Measurements from ENCODE around the gene PSMB9. TPM values are rescaled to one million over a fixed set of nuclear protein-coding genes. Genes with fewer than 3 reads are reported as not detected.

Gene PSMB9
- total and polyA plus RNA-seq, 2 of the 4 experiments (the other 2 are of a cell fraction): 9.0 to 12.8 TPM

GRCh38 chr6:32838114-32838958, 15.7 kb upstream of the PSMB9 start, which contains the start of gene TAP2:
TAP2 (minus strand) TSS chr6:32838739; CDS start chr6:32838233, 506 bp downstream.
- 0% methylated on average over 17 of the region's 57 CpGs; no CpG with 5 or more reads in 1 of the 2 experiments for WGBS, 2 experiments (ENCODE audit: extremely low coverage in 2 of 2, insufficient read length in 1 of 2)
- peak within 1 kb of the TSS; percentile 33 to 77; a peak in 2 of 4 replicates for H4K8ac ChIP-seq (ENCODE audit: low read depth in 2 of 2, low read length in 2 of 2)
- peak within 1 kb of the TSS; percentile 72 for H3K14ac ChIP-seq (replicated peaks; ENCODE audit: low read depth, low read length)
- H3K4me3 ChIP-seq (ENCODE audit: insufficient read depth, low read depth, low read length): peak within 1 kb of the TSS; percentile 89
- peak within 1 kb of the TSS; percentile 85 for H3K4ac ChIP-seq (ENCODE audit: low read depth, low read length)
- peaks cover 2 to 20% of the 10 kb centered on the region in 2 experiments; a peak in 2 of 4 replicates for H3K79me1 ChIP-seq (ENCODE audit: low read depth in 1 of 2, low read length in 2 of 2)
- in situ Hi-C loops (cut with MboI; ENCODE audit: low sequenced_read_pairs): no loop called here
- H3K56ac ChIP-seq (ENCODE audit: extremely low read depth, insufficient read depth, low read length): no peak within 1 kb of the TSS
- H3K18ac ChIP-seq (ENCODE audit: low read depth, low read length): peak within 1 kb of the TSS; percentile 38; the same call in 1 of the 2 replicates
- peak within 1 kb of the TSS; percentile 90 for H2AK9ac ChIP-seq (replicated peaks; ENCODE audit: low read depth, low read length, poor library complexity)
- intact Hi-C loops (cut with micrococcal nuclease): loop anchor here (1.0 kb wide), 3 partner anchors 16 to 115 kb away; partner anchors contain the start of genes HLA-DMA and PSMB9
- H3K27ac ChIP-seq (ENCODE audit: insufficient read depth, low read length): peak within 1 kb of the TSS; percentile 89
- peak within 1 kb of the TSS; percentile 36; the same call in 1 of the 2 replicates for H2AK5ac ChIP-seq (ENCODE audit: low read depth, low read length)
- POLR2A ChIA-PET (ENCODE audit: unreplicated experiment): interaction anchor here (0.6 to 1.2 kb wide), 7 partner anchors 16 to 745 kb away, joined by 5 to 13 read pairs (median 6); partner anchors contain the start of genes PSMB9 and TAP1
- TF ChIP-seq ELK1 (IDR thresholded peaks at IDR 0.05; ENCODE audit: borderline replicate concordance, low read depth, low read length) (no peak), SMC3 (IDR thresholded peaks at IDR 0.05; ENCODE audit: low read depth, low read length) (peak; percentile 91), CTCF (conservative IDR thresholded peaks at IDR 0.05; ENCODE audit: low read depth, low read length) (peak; percentile 98), RFX5 (IDR thresholded peaks at IDR 0.05; ENCODE audit: low read depth, low read length) (peak; percentile 82), POLR2A (IDR thresholded peaks at IDR 0.05; ENCODE audit: low read depth, low read length) (peak; percentile 58; the same call in 1 of the 2 replicates), RAD21 (IDR thresholded peaks at IDR 0.05; ENCODE audit: low read length) (peak; percentile 91), MXI1 (IDR thresholded peaks at IDR 0.05; ENCODE audit: borderline replicate concordance, low read depth, low read length) (peak; percentile 54; the same call in 1 of the 2 replicates), NFE2L2 (IDR thresholded peaks at IDR 0.05; ENCODE audit: low read depth, low read length) (no peak), CEBPB (IDR thresholded peaks at IDR 0.05; ENCODE audit: low read depth, low read length) (peak; percentile 36), RCOR1 (IDR thresholded peaks at IDR 0.05; ENCODE audit: insufficient replicate concordance, low read length) (no peak), MAZ (IDR thresholded peaks at IDR 0.05; ENCODE audit: borderline replicate concordance, low read depth, low read length) (peak; percentile 59; the same call in 1 of the 2 replicates)
- TF ChIP-seq, protein P1, sequence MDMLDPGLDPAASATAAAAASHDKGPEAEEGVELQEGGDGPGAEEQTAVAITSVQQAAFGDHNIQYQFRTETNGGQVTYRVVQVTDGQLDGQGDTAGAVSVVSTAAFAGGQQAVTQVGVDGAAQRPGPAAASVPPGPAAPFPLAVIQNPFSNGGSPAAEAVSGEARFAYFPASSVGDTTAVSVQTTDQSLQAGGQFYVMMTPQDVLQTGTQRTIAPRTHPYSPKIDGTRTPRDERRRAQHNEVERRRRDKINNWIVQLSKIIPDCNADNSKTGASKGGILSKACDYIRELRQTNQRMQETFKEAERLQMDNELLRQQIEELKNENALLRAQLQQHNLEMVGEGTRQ (IDR thresholded peaks at IDR 0.05; ENCODE audit: low read depth, low read length): no peak
- peak within 1 kb of the TSS; percentile 83 for H3K9ac ChIP-seq (ENCODE audit: low read depth, low read length)
- H4K5ac ChIP-seq (ENCODE audit: low read depth, low read length): no peak within 1 kb of the TSS
- ATAC-seq (ENCODE audit: low read depth) (peak; percentile 96), DNase-seq (peak; percentile 89)
- peak within 1 kb of the TSS; percentile 73; the same call in 1 of the 2 replicates for H2BK120ac ChIP-seq (ENCODE audit: low read depth, low read length)
- peak within 1 kb of the TSS; percentile 89 for H2BK5ac ChIP-seq (ENCODE audit: low read depth, low read length, poor library complexity, severe bottlenecking)
- no peak within 1 kb of the TSS; the same call in 1 of the 2 replicates for H4K91ac ChIP-seq (ENCODE audit: insufficient read depth, low read depth, low read length)
- H3K23ac ChIP-seq (ENCODE audit: low read depth, low read length): peak within 1 kb of the TSS; percentile 72; the same call in 1 of the 2 replicates
- H2BK20ac ChIP-seq (ENCODE audit: low read depth, low read length): no peak within 1 kb of the TSS
- no peaks in the 10 kb centered on the region for H3K9me3 ChIP-seq (ENCODE audit: control insufficient read depth, insufficient read depth, low read length)
- H4K20me1 ChIP-seq (ENCODE audit: insufficient read depth, low read length): no peaks in the 10 kb centered on the region
- no peak within 1 kb of the TSS for H2BK15ac ChIP-seq (ENCODE audit: low read depth, low read length)
- CTCF ChIA-PET: interaction anchor here (0.6 to 2.7 kb wide), 19 partner anchors 10 to 134 kb away, joined by 3 to 44 read pairs (median 6); partner anchors contain the start of genes PSMB9 and TAP1
- H3K4me1 ChIP-seq (ENCODE audit: control insufficient read depth, insufficient read depth, low read length): peaks cover 7% of the 10 kb centered on the region
- peak within 1 kb of the TSS; percentile 98 for H2AFZ ChIP-seq (replicated peaks; ENCODE audit: low read length, poor library complexity)
- H3K4me2 ChIP-seq (ENCODE audit: low read depth, low read length): peak within 1 kb of the TSS; percentile 78
- H3K27me3 ChIP-seq (ENCODE audit: control insufficient read depth, insufficient read depth, low read length): no peaks in the 10 kb centered on the region
- BruUV-seq (replicated peaks): no TSS peak
- peaks cover 4% of the 10 kb centered on the region; the same call in 1 of the 2 replicates for H3K9me1 ChIP-seq (ENCODE audit: insufficient read depth, low read length)
- peaks cover 12% of the 10 kb centered on the region for H3K36me3 ChIP-seq (ENCODE audit: control insufficient read depth, insufficient read depth, low read length)
- dilution Hi-C loops (cut with HindIII; ENCODE audit: low sequenced_read_pairs, unreplicated experiment): no loop called here

Measured in IMR-90 (cell line).